Muscle of leg (tissue), 11 donors: ENCODE measurements around the gene PNKD. TPM values are rescaled to one million over a fixed set of nuclear protein-coding genes. Genes with fewer than 3 reads are reported as not detected.

ENCODE experiments used
- DNase-seq: peaks from one replicate; pipeline ENCODE4 v3.0.0; 2013
- H3K27ac ChIP-seq: one replicate; pipeline ENCODE4 v1.5.1; 2013; ENCODE audit warnings: mild to moderate bottlenecking, low read length, control low read depth
- H3K27me3 ChIP-seq: one replicate; pipeline ENCODE4 v1.6.1; 2013; ENCODE audit warnings: low read length; ENCODE audit not compliant: control insufficient read depth, insufficient read depth
- H3K36me3 ChIP-seq: one replicate; pipeline ENCODE4 v1.6.1; 2013; ENCODE audit warnings: low read length; ENCODE audit not compliant: control insufficient read depth, insufficient read depth
- H3K4me1 ChIP-seq: one replicate; pipeline ENCODE4 v1.6.1; 2013; ENCODE audit warnings: low read length; ENCODE audit not compliant: control insufficient read depth, insufficient read depth
- H3K4me3 ChIP-seq: one replicate; pipeline ENCODE4 v1.5.1; 2013; ENCODE audit warnings: low read length, control low read depth
- H3K9me3 ChIP-seq: replicated peaks from 2 replicates; pipeline ENCODE4 v1.6.1; 2013; ENCODE audit warnings: low read depth, low read length; ENCODE audit not compliant: control insufficient read depth
- WGBS: methylation state at CpG from one replicate; pipeline ENCODE4 v1.1.5; 2013; ENCODE audit warnings: missing lambda C conversion rate; ENCODE audit not compliant: insufficient coverage; 5-methylcytosine and 5-hydroxymethylcytosine counted together
- polyA plus RNA-seq, 8 donors: library from polyadenylated mRNA; unstranded; fragments of 120-200 nt; gene quantifications; one replicate each; pipeline versions ENCODE4 v1.2.1 to v1.2.3, GENCODE V29; 2013; ENCODE audit warnings: inconsistent platforms in 1 of 8, low replicate concordance in 1 of 8; ENCODE audit not compliant: insufficient read length in 8 of 8, insufficient read depth in 1 of 8
- total RNA-seq: library from RNA; stranded (reverse); fragments of 120-200 nt; gene quantifications from one replicate; pipeline ENCODE4 v1.2.4, GENCODE V29; 2013

The PNKD gene
- total and polyA plus RNA-seq, 9 donors = 46.4 to 61.8 (median 50.7) TPM

GRCh38 chr2:218230882-218231281 is 39.4 kb upstream of the PNKD start:
- no peak for DNase-seq
- no peaks in the 10 kb centered on the region for H3K9me3 ChIP-seq
- H3K27ac ChIP-seq = no peak overlapping the region
- no CpG with 5 or more reads among the region's 1 CpG for WGBS
- no peak overlapping the region for H3K4me3 ChIP-seq
- H3K27me3 ChIP-seq = no peaks in the 10 kb centered on the region
- H3K36me3 ChIP-seq = peaks cover 64% of the 10 kb centered on the region
- H3K4me1 ChIP-seq = no peaks in the 10 kb centered on the region

DNA sequence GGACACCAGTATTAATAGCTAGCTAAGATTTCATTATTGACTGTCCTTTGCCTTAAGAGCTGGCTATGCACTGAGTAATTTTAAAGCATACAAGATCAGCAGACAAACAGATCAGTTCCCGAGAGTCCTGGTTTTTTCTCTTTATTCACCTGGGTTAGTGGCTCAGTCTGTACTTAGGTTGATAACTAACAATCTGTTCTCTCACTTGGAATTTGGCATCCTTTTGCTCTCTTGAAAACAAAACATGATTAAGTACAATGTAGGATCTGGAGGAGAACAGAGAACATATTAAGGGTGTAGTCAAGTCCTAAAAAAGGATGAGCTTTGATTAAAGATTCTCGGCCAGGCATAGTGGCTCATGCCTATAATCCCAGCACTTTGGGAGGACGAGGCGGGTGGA is 36.8 kb upstream of the PNKD start:
- Histone ChIP-seq H3K4me3 (no peak overlapping the region), H3K27me3 (no peaks in the 10 kb centered on the region), H3K27ac (no peak overlapping the region), H3K9me3 (no peaks in the 10 kb centered on the region), H3K4me1 (no peaks in the 10 kb centered on the region), H3K36me3 (peaks cover 74% of the 10 kb centered on the region)
- DNase-seq = no peak
- WGBS = no CpG with 5 or more reads among the region's 4 CpGs

- Histone ChIP-seq H3K36me3 (peaks cover 79% of the 10 kb centered on the region), H3K27me3 (no peaks in the 10 kb centered on the region), H3K4me1 (no peaks in the 10 kb centered on the region), H3K4me3 (no peak overlapping the region), H3K9me3 (no peaks in the 10 kb centered on the region), H3K27ac (no peak overlapping the region)
- WGBS = no CpG with 5 or more reads among the region's 3 CpGs
- no peak for DNase-seq
Measured at GRCh38 chr2:218234521-218234920, 35.8 kb upstream of the PNKD start.

DNA sequence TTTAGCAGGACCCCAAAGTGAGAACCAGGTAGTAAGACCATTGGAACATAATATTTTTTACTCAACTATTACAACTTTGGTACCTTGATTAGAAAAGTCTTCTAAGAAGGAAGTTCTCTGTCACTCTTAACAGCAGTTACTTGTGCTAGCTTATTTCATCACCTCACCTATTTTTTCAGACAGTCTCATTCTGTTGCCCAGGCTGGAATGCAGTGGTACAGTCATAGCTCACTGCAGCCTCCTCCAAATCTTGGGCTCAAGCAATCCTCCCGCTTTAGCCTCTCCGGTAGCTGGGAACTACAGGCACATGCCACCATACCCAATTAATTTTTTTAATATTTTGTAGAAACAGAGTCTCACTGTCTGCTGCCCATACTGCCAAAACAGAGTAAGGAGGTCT is 35.3 kb upstream of the PNKD start:
- H3K9me3 ChIP-seq = no peaks in the 10 kb centered on the region
- no peaks in the 10 kb centered on the region for H3K27me3 ChIP-seq
- WGBS = no CpG with 5 or more reads among the region's 2 CpGs
- no peak overlapping the region for H3K4me3 ChIP-seq
- H3K4me1 ChIP-seq = no peaks in the 10 kb centered on the region
- no peak overlapping the region for H3K27ac ChIP-seq
- no peak for DNase-seq
- peaks cover 81% of the 10 kb centered on the region for H3K36me3 ChIP-seq

GRCh38 chr2:218236829-218237228 is 33.5 kb upstream of the PNKD start:
- Histone ChIP-seq H3K4me1 (no peaks in the 10 kb centered on the region), H3K27ac (no peak overlapping the region), H3K36me3 (peaks cover 77% of the 10 kb centered on the region), H3K9me3 (no peaks in the 10 kb centered on the region), H3K4me3 (no peak overlapping the region), H3K27me3 (no peaks in the 10 kb centered on the region)
- WGBS = no CpG with 5 or more reads among the region's 4 CpGs
- DNase-seq = no peak

GRCh38 chr2:218238887-218239286 is 31.4 kb upstream of the PNKD start:
- no CpG with 5 or more reads among the region's 1 CpG for WGBS
- Histone ChIP-seq H3K4me3 (no peak overlapping the region), H3K27ac (no peak overlapping the region), H3K36me3 (peaks cover 73% of the 10 kb centered on the region), H3K4me1 (no peaks in the 10 kb centered on the region), H3K27me3 (no peaks in the 10 kb centered on the region), H3K9me3 (no peaks in the 10 kb centered on the region)
- no peak for DNase-seq

- no peaks in the 10 kb centered on the region for H3K27me3 ChIP-seq
Measured at GRCh38 chr2:218244204-218244603, 26.1 kb upstream of the PNKD start.

GRCh38 chr2:218244665-218245064 is 25.7 kb upstream of the PNKD start:
- H3K36me3 ChIP-seq = peaks cover 80% of the 10 kb centered on the region
- H3K27ac ChIP-seq = no peak overlapping the region
- no CpG with 5 or more reads among the region's 2 CpGs for WGBS
- no peak for DNase-seq
- no peaks in the 10 kb centered on the region for H3K4me1 ChIP-seq
- no peak overlapping the region for H3K4me3 ChIP-seq
- no peaks in the 10 kb centered on the region for H3K27me3 ChIP-seq
- H3K9me3 ChIP-seq = no peaks in the 10 kb centered on the region

More at GRCh38 chr2:218244204-218244603, 26.1 kb upstream of the PNKD start:
- no peaks in the 10 kb centered on the region for H3K9me3 ChIP-seq
- WGBS = 83% methylated on average over 1 of the region's 1 CpG
- DNase-seq = no peak
- no peaks in the 10 kb centered on the region for H3K4me1 ChIP-seq
- peaks cover 78% of the 10 kb centered on the region for H3K36me3 ChIP-seq
- H3K4me3 ChIP-seq = no peak overlapping the region
- no peak overlapping the region for H3K27ac ChIP-seq

- WGBS = 85% methylated on average over 3 of the region's 5 CpGs
- Histone ChIP-seq H3K9me3 (no peaks in the 10 kb centered on the region), H3K36me3 (peaks cover 80% of the 10 kb centered on the region), H3K27me3 (no peaks in the 10 kb centered on the region), H3K4me1 (no peaks in the 10 kb centered on the region), H3K4me3 (no peak overlapping the region), H3K27ac (peak overlapping the region; percentile 0)
- DNase-seq = no peak
Measured at GRCh38 chr2:218245214-218245613, 25.1 kb upstream of the PNKD start.

- H3K27ac ChIP-seq = no peak overlapping the region
- WGBS = 97% methylated on average over 11 of the region's 13 CpGs
- H3K27me3 ChIP-seq = no peaks in the 10 kb centered on the region
- H3K4me1 ChIP-seq = peaks cover 14% of the 10 kb centered on the region
- H3K36me3 ChIP-seq = peaks cover 98% of the 10 kb centered on the region
- DNase-seq = no peak
- H3K9me3 ChIP-seq = no peaks in the 10 kb centered on the region
- no peak overlapping the region for H3K4me3 ChIP-seq
Measured at GRCh38 chr2:218249691-218250090, 20.6 kb upstream of the PNKD start.

- DNase-seq = peak; percentile 61
- Histone ChIP-seq H3K4me1 (peaks cover 18% of the 10 kb centered on the region), H3K36me3 (peaks cover 86% of the 10 kb centered on the region), H3K4me3 (no peak overlapping the region), H3K27ac (peak overlapping the region; percentile 55), H3K27me3 (no peaks in the 10 kb centered on the region), H3K9me3 (no peaks in the 10 kb centered on the region)
- WGBS = 72% methylated on average over 5 of the region's 7 CpGs
Measured at GRCh38 chr2:218252509-218253231, 17.6 kb upstream of the PNKD start.
